ENCODE data around the gene LEMD2.

The LEMD2 gene

GRCh38 chr6:33785778-33786177 is 3.2 kb downstream of the LEMD2 start:
- Histone ChIP-seq H3K27ac (peak overlapping the region in 1 of 2 donors; percentile 41), H3K4me3 (peak overlapping the region; percentile 4)
- TF ChIP-seq, protein P1, sequence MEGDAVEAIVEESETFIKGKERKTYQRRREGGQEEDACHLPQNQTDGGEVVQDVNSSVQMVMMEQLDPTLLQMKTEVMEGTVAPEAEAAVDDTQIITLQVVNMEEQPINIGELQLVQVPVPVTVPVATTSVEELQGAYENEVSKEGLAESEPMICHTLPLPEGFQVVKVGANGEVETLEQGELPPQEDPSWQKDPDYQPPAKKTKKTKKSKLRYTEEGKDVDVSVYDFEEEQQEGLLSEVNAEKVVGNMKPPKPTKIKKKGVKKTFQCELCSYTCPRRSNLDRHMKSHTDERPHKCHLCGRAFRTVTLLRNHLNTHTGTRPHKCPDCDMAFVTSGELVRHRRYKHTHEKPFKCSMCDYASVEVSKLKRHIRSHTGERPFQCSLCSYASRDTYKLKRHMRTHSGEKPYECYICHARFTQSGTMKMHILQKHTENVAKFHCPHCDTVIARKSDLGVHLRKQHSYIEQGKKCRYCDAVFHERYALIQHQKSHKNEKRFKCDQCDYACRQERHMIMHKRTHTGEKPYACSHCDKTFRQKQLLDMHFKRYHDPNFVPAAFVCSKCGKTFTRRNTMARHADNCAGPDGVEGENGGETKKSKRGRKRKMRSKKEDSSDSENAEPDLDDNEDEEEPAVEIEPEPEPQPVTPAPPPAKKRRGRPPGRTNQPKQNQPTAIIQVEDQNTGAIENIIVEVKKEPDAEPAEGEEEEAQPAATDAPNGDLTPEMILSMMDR (IDR thresholded peaks at IDR 0.05), result no peak
- DNase-seq (ENCODE audit: low spot score), result no peak

DNA sequence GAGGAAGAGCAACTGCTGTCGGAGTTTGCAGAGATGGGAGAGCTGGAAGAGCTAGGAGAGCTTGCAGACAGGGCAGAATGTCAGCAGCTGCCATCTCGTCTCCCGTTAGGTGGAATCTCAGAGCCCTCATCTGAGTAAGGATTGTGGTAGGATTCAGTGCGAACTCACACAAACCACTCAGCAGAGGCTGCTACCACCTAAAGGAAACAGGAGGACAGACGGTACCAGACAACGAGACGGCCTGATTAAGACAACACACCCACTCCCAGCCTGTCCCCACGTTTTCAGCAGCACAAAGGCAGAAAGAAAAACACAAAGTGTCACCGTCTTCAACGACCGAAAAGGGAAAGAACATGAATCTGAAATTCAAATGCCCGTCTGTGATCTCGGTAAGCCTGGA is 4.1 kb downstream of the LEMD2 start:
- no peak for DNase-seq (ENCODE audit: low spot score)

DNA sequence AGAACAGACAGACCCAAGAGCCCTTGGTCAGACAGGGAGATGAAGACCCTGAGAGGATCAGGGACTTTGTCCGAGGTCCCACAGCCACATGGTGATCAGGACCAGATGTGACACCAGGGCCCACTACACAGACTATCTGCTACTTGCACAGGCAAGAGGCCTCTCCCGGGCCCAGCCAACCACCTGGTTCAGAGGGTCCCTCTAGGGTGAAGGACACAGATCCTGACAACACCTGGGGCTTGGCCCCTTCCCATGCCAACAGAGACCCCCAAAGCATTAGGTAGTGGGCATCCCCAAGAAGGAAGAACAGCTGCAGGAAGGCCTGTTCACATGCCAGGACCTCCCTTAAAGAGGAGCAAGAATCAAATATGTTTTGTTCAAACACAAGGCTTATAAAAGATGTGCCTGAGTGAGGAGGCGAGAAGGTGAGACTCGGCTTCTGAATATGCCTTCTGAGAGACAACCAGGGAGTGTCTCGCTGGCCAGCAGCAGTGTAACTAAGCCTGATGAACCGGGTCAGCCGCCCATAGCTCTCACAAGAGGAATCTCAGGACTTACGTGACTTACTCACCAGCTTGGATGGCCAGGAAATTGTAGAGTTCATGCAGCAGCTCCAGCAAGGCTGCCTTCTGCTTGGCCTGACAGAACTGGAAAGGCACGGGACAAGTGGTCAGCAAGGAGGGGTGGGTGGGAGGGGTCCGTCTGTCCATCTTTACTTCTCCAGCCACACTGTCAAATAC is 5.0 kb downstream of the LEMD2 start:
- TF ChIP-seq, protein P1 (IDR thresholded peaks at IDR 0.05), result no peak
- no peak for DNase-seq (ENCODE audit: low spot score)
- no peak overlapping the region for H3K4me3 ChIP-seq
- H3K27ac ChIP-seq, result no peak overlapping the region

More for the DNA sequence above, 4.1 kb downstream of the LEMD2 start:
- H3K4me3 ChIP-seq, result no peak overlapping the region
- TF ChIP-seq, protein P1 (IDR thresholded peaks at IDR 0.05), result no peak
- no peak overlapping the region for H3K27ac ChIP-seq

DNA sequence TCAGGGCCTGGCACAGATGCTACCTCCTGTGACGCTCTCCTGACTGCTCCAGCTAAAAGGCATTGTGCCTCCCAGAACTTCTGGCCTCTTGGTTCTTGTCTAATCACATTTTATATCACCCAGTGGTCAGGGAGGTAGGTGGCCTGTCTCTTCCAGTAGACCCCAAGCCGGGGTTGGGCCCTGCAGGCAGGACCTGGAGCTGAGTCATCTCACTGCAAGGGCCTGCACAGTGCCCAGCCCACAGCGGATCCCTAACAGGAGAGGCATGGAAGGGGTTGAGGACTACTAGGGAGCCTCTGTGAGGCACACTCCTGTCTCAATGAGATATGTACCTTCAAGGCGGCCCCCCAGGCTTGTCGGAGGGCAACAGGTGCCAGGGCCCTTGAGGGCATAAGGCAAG is 6.4 kb downstream of the LEMD2 start:
- Histone ChIP-seq H3K4me3 (no peak overlapping the region), H3K27ac (no peak overlapping the region)

DNA sequence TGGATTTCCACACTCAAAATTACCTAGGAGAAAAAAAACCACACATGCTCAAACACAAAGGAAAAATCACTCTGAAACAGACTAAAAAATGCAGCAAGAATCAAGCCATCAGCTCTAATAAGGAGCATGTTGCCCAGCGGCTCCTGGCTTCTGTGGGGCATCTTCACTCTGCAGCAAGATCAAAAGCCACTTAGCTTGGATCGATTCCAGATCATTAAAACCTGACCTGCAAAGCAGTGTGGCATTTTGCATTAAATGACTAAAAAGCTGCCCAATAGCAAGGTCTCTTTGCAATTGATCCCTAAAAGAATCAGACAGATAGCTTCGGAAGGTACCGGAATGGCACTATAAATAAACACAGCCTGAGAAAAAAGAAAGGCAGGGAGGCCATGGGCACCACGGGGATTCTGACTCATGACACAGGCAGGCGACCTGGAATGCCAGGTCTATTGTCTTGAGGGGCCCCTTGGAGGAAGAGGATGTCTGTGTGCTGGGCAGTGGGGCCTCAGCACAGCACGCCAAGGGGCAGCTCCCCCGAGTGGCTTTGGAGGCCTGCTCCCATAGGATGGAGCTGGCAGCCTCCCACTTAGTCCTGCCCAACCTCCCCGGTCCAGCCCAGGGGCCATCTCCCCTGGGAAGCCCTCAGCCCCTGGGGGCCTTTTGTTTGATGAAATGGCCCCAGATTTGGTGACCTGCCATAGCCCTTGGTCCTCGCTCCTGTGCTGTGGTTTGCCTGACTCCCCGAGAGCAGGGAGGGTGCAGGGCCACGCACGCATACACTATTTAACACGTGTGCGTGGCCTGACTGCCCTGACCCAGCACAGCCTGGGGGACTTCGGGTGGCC is 7.6 kb downstream of the LEMD2 start:
- no peak for DNase-seq (ENCODE audit: low spot score)
- no peak overlapping the region for H3K4me3 ChIP-seq
- H3K27ac ChIP-seq, result no peak overlapping the region
- TF ChIP-seq, protein P1 (IDR thresholded peaks at IDR 0.05), result no peak

More for the DNA sequence above, 6.4 kb downstream of the LEMD2 start:
- TF ChIP-seq, protein P1 (IDR thresholded peaks at IDR 0.05), result no peak
- DNase-seq (ENCODE audit: low spot score), result no peak

DNA sequence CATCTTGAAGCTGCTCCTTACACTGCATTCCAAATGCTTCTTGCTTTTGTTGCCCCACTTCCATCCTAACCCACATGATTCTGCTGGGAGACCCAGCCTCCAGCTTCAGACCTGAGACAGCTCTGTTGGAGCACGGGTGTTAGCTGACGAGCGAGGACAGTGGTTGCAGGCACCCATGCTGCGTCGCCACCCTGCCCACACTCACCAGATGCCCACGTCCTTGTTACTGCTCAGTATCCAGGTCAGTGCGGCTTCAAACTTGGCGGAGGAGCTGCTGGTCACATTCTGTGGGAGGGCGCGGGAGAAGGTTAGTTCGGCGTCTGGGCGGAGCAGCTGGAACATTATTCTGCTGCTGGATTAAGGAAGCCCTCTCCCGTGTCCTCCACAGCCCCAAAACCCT is 9.0 kb downstream of the LEMD2 start:
- H3K4me3 ChIP-seq, result no peak overlapping the region
- H3K27ac ChIP-seq, result no peak overlapping the region
- DNase-seq (ENCODE audit: low spot score), result no peak
- TF ChIP-seq, protein P1 (IDR thresholded peaks at IDR 0.05), result no peak

Data from coronary artery (tissue), 2 donors.